HG03521 (cell line): ENCODE data around the gene TSEN34.
"Not testable (repeated sequence)": the region's sequence is repeated elsewhere in the genome, so short reads cannot be mapped to it uniquely, and the experiment has no call there.

Experiments
- ATAC-seq: cut with Tn5 transposase; IDR thresholded peaks from one replicate; pipeline ENCODE4 v1.9.1; 2021; ENCODE audit warnings: mild to moderate bottlenecking, moderate library complexity; ENCODE audit not compliant: unreplicated experiment

Gene TSEN34

DNA sequence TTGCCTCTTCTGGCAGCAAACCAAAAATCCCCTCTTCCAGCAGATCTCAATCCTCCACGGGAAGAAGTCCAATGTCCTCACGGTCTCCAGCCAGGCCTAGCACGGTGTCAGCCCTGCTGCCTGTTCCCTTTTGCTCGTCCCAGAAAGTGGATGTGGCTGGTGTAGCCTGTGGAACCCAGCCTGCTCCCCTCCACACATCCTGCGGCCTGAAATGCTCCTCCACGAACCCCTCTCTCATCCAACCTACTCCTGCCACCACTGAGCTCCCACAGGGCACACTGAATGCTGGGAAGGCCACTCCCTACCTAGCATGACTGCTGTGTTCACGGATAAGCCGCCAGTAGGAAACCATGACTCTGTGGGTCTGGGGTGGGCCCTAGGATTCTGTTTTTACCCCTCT, 4.8 kb upstream of the TSEN34 start:
- no peak for ATAC-seq

GRCh38 chr19:54186934-54187381, 4.2 kb upstream of the TSEN34 start:
- no peak for ATAC-seq

DNA sequence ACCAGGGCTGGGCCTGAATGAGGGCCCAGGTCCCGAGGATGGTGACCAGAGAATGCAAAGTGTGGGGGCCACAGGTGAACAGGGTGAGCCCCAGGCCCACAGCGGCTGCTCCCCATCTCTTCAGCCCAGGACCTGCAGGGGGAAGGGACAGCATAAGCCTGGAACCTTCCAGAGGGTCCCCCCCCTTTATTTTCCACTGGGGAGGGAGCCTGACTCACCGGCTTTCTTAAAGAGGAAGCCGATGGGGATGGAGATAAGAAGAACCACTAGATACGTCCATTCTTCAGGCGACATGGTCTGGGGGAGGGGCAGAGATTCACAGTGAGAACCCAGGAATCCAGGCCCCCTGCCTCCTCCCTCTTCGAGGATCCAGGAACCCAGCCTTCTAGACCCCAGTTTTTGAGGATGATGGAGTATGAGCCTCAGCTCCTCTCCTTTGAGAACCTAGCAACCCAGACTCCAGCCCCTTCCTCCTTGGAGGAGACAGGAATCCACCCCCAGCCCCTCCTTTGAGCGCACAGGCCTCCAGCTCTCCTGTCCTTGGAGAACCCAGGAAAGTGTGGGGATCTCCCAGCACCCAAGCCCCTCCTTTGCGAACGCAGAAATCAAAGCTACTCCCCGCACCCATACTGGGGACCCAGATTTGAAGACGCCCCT, 2.8 kb upstream of the TSEN34 start:
- no peak for ATAC-seq

DNA sequence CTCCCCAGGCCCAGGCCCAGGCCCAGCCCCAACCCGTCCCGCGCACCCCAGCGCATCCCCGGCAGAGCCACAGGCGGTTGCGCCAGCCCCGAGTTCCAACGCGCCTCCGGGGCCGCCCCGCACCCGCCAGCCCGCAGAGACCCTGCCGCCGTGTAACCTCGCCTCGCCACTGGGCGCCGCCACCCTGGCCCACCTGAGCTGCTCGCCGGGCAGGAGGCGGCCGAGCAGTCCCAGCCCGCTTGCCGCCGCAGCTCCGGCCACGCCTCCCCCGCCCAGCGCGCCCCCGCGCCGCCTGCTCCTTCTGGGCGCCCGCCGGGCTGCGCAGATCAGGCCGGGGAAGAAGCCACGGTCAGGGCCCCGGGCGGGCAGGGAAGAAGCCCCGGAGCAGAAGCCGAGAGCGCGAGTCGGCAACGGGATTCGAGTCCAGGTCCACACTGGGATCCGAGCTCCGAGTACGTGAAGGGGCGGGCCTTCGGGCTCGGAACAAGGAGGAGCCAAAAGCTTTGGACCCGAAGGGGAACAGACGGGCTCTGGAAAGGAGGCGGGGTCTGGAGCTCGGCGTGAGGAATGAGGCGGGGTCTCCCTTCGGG, 1.9 kb upstream of the TSEN34 start, which contains the start of gene MBOAT7:
TSS of gene MBOAT7 (minus strand) at position 436 of the 590 bp plus-strand sequence. CDS start 1,072 bp downstream, outside the sequence.
- ATAC-seq = peak; percentile 11

DNA sequence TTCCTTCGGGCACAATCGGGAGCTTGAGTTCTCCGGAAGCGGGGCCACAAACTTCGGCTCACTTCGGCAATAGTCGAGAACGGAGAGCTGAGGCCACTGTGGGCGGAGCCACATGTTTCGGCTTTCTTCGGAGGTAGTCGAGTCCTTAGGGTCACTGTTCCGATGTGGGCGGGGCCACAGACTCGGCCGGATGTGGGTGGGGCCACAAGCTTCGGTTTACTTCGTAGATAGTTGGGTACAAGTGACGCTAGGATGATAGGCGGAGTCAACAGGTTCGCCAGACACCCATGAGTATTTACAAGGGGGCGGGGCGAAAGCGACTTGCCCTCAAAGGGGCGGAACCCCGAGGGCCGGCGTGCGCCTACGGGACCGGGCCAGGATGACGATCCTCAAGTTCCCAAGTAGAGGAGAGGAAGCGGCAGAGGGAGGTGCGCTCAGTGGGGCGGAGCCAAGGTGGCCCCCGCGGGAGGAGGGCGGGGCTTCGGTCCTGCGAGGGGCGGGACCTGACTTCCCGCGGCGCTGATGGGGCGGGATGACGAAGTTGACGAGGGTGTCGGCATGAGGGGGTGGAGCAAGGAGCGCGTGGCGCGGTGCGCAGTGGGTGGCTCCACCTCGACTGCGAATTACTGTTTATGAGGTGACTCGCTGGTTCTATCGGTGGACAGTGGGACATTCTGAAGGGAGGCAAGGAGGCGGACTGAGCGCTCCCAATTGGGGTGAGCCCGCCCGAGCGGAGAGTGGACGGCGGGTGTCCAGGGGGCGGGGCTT, 1.2 kb upstream of the TSEN34 start:
- ATAC-seq = peak; percentile 39

- peak; percentile 43 for ATAC-seq
These were observed 551 bp upstream of the TSEN34 start for GRCh38 chr19:54190503-54191010.

- ATAC-seq = no peak
These were observed 824 bp downstream of the TSEN34 start for GRCh38 chr19:54191811-54192453.

GRCh38 chr19:54193011-54193410, 1.9 kb downstream of the TSEN34 start:
- ATAC-seq = no peak

DNA sequence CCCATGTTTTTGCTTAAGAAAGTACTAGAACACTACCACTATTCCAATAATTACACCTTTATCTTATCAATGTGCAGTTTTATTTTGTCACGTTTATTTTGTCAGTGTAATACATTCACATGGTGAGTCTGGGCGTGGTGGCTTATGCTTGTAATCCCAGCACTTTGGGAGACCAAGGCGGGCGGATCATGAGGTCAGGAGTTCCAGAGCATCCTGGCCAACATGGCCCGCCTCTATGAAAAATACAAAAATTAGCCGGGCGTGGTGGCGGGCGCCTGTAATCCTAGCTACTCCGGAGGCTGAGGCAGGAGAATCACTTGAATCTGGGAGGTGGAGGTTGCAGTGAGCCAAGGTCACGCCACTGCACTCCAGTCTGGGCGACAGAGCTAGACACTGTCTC, 3.4 kb downstream of the TSEN34 start:
- not testable (repeated sequence) for ATAC-seq

GRCh38 chr19:54196536-54196935, 5.4 kb downstream of the TSEN34 start:
- ATAC-seq = no peak

DNA sequence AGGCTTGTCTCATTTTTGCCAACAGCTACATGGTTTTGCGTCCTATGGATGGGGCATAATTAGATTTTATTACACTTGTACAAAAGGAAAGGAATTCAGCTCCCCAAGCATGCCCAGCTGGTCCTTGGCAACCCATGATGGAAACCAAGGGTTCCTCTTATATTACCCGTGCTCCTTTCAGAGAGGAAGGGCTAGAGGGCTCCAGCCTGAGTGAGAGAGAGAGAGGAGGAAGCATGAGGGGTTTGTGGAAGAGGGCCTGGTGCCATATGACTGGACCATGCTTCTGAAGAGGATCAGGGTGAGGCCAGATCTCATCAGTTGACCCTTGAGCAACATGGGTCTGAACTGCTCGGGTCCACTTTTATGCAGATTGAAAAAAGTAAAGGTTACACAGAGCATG, 6.0 kb downstream of the TSEN34 start:
- no peak for ATAC-seq

GRCh38 chr19:54199401-54199800, 8.3 kb downstream of the TSEN34 start:
- ATAC-seq = no peak

DNA sequence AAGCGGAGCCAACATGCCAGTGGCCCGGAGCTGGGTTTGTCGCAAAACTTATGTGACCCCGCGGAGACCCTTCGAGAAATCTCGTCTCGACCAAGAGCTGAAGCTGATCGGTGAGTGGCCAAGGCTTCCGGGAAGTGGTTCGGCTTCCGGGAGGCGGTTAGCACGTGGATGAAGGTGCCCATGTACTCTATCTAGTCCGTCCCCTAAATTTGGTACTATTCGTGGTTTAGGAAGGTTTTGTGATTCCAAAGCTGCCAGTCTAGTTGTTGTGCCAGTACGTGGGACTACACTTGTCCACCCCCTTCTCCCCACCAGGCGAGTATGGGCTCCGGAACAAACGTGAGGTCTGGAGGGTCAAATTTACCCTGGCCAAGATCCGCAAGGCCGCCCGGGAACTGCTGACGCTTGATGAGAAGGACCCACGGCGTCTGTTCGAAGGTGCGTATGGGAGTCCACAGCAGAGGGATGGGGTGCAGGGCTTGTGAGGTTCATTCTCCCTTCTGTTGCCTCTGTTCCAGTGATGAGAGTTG, 10.1 kb downstream of the TSEN34 start:
- ATAC-seq = no peak

- no peak for ATAC-seq
These were observed 10.9 kb downstream of the TSEN34 start for GRCh38 chr19:54201980-54202379.

GRCh38 chr19:54203151-54203611, 12.1 kb downstream of the TSEN34 start:
- ATAC-seq = no peak

DNA sequence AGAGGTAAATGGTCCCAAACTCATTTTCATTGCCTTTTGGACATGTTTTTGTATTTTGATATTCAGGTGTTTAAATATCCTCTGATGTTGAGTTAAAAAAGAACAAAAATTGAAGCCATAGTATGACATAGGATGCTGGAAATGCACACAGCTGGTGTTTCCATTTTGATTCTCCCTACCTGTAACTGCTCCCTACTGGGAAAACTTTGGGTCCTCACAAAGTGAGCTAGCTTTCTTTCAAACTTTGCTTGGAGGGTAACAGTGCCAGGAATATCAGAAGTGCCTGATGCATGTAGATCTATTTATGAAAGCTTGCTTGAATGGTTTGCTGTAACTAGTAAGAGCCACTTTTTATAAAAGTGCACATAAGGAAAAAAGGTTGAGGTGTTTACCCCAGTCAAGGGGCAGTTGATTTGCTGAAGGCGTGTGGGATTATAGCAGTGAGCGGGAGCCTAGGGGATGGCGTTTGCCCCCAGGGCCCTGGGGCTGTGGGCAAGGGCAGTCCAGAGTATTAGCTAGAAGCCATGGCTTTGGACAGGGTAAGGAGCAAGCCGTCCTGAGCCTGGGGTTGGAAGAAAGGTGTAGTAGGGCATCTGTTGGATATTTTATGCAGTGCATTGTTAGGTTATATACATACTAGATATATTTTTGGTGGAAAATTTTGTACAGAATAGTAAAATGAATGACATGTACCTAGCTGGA, 13.8 kb downstream of the TSEN34 start:
- no peak for ATAC-seq

- ATAC-seq = no peak
These were observed 15.1 kb downstream of the TSEN34 start for GRCh38 chr19:54206030-54206830.

GRCh38 chr19:54206831-54207177, 15.7 kb downstream of the TSEN34 start:
- ATAC-seq = no peak

DNA sequence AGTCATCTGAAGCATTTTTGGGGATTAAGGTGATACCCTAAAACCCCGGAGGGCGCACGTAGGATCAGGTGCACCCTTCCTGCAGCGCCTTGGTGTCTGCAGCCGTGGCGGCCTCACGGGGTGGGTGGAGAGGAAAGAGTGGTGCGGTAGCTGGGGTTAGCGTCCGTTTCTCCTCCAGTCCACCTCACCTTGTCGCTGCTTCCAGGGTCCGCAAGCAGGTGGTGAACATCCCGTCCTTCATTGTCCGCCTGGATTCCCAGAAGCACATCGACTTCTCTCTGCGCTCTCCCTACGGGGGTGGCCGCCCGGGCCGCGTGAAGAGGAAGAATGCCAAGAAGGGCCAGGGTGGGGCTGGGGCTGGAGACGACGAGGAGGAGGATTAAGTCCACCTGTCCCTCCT, 16.1 kb downstream of the TSEN34 start:
- ATAC-seq = not testable (repeated sequence)

- ATAC-seq = no peak
These were observed 16.5 kb downstream of the TSEN34 start for GRCh38 chr19:54207676-54207982.
